NCI-H1417 (cell line): ENCODE measurements around the gene BRD7.

Experiments
- DNase-seq, 3 experiments: peaks; one replicate each; lab custom pipeline; 2025; lab: John Stamatoyannopoulos, UW

Gene BRD7

DNA sequence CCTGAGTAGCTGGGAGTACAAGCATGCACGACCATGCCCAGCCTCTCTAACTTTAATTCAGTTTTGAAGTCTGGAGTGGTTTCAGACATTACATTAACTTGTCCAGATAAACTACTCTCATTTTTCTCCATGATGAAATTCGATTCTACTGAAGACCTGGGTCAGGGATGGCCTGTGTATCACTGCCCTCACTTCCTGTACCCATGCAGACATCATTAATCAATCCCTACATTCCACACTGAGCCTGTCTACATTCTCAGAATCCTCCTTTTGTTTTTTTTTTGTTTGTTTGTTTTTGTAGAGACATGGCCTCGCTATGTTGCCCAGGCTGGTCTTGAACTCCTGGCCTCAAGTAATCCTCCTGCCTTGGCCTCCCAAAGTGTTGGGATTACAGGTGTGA lies 79.9 kb downstream of the BRD7 start:
- no peak for DNase-seq

DNA sequence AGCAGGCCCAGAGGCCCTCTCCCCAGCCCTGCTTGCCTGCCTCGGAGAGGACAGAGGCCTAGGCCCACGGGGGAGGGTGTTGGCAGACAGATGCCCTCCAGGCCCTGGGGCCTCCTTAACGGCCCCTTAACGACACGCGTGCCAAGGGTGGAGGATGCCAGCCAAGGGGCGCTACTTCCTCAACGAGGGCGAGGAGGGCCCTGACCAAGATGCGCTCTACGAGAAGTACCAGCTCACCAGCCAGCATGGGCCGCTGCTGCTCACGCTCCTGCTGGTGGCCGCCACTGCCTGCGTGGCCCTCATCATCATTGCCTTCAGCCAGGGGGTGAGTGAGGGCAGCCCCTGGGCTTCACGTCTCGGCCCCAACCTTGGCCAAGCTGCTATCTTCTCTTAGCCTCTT lies 80.8 kb downstream of the BRD7 start:
- DNase-seq = no peak

DNA sequence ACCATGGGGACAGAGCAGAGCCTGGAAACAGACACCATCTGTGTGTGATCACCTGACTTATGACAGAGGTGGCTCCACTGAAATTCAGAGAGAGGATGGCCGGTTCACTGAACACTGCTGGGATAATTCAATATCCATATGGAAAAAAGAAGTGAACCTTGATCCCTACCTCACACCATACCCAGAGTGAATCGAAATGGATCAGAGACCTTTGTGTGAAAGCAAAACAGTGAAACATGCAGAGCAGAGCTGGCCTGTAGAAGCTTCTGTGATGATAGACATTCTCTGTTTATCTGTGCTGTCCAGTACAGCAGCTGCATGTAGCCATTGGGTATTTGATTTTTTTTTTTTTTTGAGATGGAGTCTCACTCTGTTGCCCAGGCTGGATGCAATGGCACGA lies 82.1 kb downstream of the BRD7 start:
- no peak for DNase-seq

DNA sequence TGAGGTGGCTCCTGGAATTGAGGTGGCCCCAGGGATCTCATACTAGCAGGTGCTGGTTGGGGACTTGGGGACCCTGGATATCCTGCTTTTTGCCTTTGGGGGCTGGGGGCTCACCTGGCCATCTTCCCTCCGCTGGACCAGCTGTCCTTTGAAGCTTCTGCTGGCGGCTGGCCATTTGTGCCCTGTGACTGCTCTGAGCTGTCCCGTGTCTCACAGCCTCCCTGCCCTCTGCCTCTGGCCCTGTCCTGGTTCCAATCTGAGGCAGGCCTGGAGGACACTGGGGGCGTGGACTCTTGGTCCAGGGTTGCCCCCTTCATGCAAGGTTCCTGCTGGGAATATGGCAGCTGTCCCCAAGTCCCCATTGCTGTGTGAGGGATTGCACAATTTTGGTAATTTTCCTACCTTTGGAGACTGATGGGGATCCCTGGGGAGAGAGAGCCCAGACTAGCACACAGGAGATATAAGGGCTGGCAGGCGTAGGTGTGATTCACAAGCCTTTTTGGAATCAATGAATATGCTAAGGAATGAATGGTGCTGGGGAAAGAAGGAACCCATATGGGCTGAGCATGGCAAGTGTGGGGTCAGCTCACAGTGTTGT lies 83.3 kb downstream of the BRD7 start:
- DNase-seq = no peak

DNA sequence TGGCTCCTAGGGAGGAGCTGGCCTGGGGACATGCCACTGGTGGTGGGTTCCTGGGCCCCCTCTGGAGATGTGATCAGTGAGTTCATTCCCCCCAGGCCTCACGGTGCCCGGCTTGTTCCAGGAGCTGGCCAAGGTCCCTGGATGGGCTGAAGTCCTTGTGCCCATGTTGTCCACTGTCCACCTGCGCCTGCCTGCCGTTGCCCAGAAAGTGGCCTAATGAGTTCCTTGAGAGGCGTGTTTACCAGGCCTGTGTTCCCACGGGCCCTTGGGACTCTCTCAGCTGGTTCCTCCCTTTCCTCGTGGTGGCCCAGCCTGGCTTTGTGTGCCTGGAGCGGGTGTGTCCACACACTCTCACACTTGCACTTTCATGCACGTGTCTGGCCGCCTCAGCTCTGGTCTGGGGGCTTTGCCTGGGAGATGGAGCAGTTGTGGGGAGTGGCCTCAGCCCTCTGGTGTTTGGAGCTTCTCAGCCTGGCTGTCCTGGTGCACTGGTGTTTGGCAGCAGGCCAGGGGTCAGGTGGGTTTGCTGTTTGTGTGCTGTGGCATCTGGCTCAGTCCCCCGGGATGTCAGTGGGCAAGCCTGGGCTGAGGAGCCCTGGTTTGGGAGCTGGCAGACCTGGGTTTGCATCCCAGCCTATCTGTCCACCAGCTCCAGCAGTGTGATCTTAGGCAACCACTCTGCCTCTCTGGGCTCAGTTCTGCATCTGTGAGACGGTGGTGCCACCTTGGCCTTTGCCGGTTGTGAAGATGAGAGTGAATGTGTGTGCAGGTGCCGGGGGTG lies 84.5 kb downstream of the BRD7 start:
- DNase-seq = no peak

DNA sequence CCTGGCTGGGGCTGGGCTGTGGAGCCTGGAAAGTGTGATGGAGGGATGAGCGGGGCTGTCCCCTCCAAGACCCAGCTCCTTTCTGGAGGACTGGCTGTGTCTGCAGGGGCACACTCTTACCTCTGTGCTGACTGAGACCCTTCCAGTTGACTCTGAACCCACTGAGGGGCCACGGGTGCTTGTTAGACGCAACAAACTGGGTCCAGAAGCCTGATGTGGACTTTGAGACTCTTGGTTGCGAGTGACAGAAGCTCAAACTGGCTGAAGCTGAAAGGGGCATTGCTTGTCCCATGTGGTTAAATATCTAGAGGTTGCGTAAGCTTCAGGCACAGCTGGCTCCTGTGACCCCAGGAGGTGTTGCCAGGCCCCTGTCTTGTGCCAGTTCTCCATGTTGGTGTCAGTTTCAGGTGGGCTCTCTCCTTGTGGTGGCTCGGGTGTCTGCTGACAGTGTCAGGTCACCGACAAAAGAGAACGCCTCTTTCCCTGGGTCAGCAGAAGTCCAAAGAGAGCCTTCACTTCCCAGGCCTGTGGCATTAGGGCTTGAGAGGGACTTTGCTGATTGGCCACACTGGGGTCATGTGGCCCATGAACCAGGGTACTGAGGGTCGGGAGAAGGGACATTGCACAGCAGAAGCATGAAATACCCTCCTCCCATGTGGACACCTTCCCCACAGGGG lies 85.7 kb downstream of the BRD7 start:
- DNase-seq = no peak

DNA sequence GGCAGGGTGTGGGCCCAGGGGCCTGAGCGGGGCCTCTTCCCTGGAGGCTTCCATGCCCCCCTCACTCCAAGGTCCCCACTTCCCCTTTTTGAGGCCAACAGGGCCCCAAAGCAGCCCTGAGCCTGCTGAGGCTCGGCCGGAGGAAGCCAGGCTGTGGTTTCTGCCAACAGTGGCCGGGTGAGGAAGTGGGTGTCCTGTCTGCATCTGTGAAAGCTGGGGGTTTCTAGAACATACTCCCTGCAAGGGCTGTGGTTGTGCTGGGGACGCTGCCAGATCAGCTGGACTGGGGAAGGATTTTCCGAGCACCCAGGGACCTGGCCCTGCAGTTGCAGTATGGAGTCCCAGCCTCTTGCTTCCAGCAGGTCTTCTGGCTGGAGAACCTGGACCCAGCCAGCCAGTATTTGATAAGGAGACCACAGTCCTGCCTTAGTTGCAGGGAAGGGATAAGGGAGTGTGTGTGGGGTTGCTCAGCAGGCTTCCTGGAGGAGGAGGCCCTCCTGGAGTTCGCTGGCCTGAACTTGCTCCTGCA lies 86.7 kb downstream of the BRD7 start:
- no peak for DNase-seq

DNA sequence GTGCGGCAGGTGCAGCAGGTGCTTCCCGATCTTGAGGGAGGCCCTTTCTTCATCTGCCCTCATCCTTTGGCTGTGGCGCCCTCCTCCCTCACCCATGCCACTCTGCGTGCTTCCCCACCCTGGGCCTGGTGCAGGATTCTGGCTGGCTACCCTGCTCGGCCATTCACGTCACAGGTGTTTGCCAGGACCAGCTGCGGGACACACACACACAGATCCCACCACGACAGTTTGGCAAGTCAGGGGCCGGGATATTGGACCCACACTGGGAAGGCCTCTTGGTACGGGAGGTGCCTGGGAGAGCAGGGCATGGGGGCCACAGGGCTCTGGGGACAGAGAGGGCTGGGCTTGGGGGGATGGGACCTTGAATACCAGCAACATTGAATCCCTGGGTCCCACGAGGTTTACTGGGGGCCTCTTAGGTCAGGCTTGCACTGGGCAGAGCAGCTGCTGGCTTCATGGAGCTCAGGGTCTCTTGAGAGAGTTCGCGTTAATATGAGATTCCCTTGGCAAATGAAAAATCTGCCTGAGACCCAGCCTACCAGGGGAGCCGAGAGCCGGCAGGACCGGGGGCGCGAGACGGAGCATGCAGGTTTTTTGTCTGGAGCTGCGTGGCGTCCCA lies 87.3 kb downstream of the BRD7 start:
- DNase-seq = no peak

DNA sequence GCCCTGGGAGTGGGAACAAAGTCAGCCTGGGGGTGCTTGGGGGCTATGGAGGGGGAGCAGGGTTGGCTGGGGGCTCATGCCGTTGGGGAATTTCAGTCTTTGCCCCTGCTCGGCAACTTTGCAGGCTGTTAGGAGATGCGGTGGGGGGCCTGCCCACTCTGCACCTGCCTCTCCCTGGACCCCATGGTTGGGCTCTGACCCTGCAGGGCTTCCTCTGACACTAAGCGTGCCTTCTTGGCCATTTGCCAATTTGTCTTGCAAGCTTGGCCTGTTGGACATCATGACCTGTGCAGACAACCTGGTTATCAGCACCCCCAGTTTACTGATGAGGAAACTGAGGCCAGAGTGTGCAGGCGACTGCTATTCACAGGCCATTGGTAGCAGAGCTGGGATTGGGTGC lies 87.9 kb downstream of the BRD7 start:
- no peak for DNase-seq

DNA sequence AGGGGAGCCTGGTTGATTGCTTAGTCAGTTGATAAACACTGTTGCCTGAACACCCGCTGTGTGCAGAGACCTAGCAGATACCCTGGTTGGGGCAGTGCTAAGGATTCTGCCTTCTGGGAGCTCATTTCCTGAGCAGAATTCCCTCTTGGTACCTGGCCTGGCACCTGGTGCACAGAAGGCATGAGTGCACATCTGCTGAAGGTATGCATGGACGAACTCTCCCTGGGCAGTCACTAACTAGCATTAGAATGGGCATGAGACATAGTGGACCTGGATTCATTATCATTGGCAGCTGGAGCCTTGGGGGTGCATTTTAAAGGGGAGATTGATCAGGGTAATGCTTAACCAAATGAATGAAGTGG lies 89.3 kb downstream of the BRD7 start:
- no peak for DNase-seq

DNA sequence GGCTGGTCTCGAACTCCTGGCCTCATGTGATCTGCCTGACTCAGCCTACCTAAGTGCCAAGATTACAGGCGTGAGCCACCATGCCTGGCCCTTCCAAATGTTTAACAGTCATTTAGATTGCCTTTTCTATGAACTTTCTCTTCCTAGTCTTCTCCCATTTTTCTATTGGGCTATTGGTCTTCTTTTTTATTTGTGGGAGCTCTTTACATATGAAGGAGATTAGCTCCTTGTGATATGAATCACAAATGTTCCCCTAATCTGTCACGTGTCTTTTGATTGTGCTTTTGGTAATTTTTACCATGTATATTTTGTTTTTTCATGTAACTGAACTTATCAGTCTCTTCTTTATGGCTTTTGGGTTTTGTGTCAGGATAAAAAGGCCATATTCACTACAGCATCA lies 90.5 kb downstream of the BRD7 start:
- no peak for DNase-seq

DNA sequence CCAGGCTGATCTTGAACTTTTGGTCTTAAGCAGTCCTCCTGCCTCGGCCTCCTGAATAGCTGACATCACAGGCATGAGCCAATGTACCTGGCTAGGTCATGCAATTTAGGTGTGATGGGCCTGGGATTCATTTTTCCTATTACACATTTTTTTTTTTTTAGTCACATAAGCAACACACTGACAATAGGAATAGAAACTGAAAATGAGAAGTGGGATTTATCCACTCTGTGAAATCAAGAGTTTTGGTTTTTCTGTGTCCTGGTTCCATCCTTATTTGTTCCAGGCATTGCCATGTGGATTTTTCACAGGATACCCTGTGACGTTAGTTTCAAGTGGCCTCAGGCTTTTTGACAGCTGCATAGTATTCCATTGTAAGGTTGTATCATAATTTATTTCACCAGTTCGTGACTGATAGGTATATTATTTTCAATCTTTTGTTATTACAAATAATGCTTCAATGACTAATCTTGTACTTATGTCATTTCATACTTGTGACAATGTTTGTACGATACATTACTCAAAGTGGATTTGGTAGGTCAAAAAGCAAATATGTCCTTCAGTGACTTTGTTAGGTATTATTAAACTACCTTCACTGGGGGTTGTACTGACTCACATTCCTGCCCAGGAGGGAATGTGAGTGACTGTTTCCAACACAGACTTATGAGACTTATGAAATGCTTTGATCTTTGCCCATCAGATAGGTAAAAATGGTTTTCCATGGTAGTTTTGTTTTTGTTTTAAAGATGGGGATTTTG lies 91.8 kb downstream of the BRD7 start:
- DNase-seq = no peak

DNA sequence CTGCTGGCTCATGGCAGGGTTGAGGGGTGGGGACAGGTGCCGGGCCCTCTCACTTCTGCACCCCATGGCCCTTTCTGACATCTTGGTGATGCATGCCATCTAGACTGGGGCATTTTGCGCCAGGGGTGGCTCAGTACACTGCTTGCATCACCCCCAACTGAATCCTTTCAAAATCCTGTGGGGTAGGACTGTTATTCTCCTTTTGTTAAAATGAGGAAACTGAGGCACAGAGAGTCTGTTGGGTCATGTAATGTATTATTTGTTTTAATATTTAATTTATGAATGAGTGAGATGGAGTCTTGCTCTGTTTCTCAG lies 92.5 kb downstream of the BRD7 start:
- no peak for DNase-seq

DNA sequence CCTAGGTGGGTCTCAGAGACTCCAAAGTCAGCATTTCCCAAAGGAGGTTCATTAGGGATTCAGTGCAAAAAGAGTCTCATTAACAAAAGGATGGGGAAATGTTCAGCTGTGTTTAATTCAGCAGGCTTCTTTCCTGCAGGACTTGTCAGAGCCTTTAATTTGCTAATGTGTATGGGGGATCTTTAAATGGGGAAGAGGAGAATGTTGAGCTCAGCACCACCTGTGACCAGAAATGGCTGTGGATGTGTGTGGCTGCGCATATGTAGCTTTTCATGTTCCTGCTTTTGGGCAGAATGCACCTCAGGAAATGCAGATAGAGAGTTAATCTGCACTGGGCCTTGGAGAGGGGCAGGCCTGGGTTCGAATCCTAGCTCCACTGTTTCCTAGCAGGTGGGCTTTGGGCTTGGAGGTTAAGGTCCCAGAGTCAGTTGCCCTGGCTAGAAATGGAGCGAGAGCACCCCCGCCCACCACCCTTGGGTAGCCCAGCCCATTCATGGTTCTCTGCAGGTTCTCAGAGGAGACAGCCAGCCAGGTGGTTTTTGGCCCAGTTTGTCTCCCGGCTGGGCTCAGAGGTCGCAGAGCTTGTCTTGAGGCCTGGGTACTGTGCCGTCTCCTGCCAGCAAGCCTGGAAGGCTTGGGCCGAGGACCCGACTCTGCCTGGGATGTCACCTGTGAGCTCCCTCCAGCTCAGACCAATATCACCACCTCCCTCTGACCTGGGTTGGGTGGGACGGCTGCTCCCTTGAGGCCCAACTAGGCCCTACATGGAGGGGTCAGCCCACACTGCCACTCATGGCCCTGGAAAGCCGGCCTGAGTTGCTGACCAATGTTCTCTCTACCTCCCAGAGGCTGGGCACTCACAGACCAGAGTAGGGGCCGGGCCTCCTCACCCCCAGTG lies 93.1 kb downstream of the BRD7 start:
- no peak for DNase-seq

DNA sequence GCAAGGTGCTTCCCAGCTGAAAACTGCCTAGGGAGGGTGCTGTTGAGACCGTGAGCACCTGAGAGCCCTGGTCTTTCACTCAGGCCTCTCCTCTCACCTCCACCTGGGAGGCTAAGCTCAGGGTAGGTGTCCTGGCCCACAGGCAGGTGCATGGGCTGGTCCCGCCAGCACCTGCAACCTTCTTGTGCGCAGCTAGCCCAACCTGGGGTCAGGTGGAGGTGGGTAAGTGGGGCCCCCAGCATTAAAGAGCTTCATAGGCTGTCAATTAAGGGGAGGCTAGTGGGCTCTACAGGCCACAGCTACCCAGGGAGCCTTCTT lies 93.7 kb downstream of the BRD7 start:
- DNase-seq = no peak

DNA sequence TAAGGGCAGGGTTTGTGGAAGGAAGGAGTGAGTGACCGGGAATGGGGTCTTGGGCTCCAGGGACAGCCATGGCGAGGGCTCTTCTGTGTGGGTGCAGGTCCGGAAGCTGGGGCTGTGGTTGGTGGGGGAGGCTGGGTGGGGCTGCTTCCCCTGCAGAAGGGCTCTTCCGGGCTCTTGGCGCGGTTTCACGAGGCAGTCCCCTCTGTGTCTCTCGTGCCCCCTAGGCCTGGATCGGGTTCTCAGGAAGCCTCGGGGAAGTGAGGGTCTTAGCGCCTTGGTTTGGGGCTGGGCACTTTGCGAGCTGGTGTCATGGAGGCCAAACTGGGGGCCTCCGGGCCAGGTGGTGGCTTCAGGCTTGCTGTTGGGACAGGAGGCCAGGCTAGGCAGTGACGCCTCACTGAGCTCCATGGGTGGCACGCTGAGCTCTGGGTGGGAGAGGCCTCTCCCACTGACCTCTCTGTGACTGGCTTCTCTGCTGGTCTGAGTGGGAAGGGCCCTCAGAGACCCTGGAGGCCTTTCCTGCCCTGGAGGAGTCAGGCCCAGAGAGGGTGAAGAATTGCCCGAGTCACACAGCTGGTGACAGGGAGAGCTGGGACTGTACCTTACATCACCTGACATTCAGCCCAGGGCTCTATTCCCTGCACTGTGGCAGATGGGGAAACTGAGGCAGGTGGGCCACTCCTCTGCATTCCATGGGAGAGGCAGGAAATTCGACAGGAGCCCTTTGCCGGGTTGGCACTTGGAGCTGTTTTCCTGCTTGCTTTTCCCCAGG lies 94.3 kb downstream of the BRD7 start:
- no peak for DNase-seq

DNA sequence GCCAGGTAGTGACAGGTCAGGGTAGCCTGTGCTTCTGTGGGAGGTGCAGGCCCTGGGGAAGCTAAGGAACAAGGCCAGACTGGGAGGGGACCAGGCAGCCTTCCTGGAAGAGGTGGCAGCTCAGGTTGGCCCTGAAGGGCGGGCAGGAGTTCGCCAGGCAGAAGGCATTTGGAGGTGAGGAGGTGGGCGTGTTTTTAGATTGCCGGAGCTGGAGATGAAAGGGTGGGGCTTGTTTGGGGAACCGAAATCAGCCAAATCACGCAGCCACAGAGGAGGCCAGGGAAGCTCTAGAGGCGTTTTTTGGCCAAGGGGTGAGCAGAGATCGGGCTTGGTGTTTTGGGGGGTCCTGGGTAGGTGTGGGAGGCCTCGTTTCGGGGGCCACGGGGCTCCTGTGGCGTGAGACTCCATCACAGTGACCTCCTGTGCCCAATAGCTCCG lies 94.9 kb downstream of the BRD7 start:
- no peak for DNase-seq

DNA sequence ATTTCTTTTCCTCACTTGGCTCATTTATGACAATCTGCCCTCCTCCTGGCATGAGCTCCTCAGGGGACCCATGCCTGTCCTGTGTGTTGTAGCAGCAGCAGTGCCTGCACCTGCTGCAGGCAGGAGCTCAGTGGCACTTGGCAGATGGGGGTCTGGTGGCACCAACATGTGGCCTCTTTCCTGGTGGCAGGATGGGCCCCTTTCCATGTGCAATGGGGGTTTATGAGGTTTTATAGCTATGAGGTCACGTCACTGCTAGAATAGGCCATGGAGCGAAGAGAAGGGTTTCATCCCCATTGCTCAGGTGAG lies 95.5 kb downstream of the BRD7 start:
- no peak for DNase-seq

DNA sequence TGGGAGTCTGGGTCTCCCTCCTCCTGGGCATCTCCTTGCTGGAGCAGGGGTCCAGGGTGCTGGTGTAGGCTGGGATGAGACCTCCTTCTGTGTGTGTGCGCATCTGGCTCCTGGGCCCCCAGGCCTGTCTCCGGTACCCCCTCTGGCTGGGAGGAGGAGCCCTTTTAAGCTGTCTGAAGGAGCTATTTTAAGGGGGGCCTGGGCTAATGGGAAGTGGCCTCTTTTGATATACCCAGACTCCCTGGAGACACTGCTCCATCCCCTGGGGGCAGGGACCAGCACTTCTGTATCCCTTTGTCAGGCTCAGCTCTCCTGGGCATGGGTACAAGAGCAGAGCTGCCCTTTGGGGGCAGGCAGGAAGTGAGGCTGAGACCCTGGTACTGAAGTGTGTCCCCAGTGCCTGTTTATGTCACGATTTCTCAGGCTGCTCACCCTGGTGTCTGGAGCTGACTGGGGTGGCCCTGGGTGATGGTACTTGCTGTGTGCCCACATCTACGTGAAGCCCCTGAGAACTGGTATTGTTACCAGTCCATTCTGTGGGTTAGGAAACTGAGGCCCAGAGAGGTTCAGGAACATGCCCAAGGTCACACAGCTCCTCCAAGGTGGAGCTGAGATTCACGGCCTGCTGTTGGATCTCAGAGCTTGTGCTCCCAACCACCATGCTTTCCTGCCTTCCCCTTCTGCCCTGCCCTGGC lies 96.0 kb downstream of the BRD7 start:
- peak in 1 of 3 experiments; percentile 18 for DNase-seq

DNA sequence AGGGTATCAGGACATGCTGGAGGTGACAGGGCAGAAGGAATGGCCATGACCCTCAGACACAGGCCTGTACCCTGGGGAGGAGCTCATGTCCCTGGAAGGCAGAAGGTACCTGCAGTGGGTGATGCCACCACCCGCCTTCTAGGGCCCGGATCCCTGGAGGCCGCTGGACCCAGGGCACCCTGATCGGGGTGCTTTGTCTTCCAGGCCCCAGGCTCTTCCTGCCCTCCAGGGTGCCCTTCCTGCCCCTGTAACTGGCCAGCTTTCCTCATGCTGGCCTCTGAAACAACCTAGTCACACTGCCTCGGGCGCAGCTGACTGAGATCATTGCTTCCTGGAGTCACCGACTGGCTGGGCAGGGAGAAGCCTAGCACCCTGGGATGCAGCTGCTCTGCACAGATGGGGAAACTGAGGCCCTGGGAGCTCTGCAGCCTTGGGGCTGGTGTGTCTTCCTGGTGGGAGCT lies 96.6 kb downstream of the BRD7 start:
- DNase-seq = no peak
